Activated naive CD4-positive, alpha-beta T cell treated with anti-CD3 and anti-CD28 coated beads, Interleukin-2, amount 50 U/mL, for 24 hours (primary cell): ENCODE data around the gene GALNS.
A peak's percentile ranks its signal among the peaks of the same experiment; 100 is the strongest.
"Not testable (repeated sequence)": the region's sequence is repeated elsewhere in the genome, so short reads cannot be mapped to it uniquely, and the experiment has no call there.

Experiments used
- H3K27ac Mint-ChIP-seq: one replicate; pipeline ENCODE4 v1.8.0; 2021; ENCODE audit warnings: mild to moderate bottlenecking, mixed read lengths
- H3K27me3 Mint-ChIP-seq: one replicate; pipeline ENCODE4 v1.8.0; 2021; ENCODE audit warnings: mixed read lengths
- H3K36me3 Mint-ChIP-seq: one replicate; pipeline ENCODE4 v1.8.0; 2021; ENCODE audit warnings: mixed read lengths
- H3K4me1 Mint-ChIP-seq: one replicate; pipeline ENCODE4 v1.8.0; 2021; ENCODE audit warnings: mixed read lengths
- H3K4me3 Mint-ChIP-seq: one replicate; pipeline ENCODE4 v1.8.0; 2021; ENCODE audit warnings: mild to moderate bottlenecking, mixed read lengths
- H3K9me3 Mint-ChIP-seq: one replicate; pipeline ENCODE4 v1.8.0; 2021; ENCODE audit warnings: mixed read lengths

Gene GALNS

DNA sequence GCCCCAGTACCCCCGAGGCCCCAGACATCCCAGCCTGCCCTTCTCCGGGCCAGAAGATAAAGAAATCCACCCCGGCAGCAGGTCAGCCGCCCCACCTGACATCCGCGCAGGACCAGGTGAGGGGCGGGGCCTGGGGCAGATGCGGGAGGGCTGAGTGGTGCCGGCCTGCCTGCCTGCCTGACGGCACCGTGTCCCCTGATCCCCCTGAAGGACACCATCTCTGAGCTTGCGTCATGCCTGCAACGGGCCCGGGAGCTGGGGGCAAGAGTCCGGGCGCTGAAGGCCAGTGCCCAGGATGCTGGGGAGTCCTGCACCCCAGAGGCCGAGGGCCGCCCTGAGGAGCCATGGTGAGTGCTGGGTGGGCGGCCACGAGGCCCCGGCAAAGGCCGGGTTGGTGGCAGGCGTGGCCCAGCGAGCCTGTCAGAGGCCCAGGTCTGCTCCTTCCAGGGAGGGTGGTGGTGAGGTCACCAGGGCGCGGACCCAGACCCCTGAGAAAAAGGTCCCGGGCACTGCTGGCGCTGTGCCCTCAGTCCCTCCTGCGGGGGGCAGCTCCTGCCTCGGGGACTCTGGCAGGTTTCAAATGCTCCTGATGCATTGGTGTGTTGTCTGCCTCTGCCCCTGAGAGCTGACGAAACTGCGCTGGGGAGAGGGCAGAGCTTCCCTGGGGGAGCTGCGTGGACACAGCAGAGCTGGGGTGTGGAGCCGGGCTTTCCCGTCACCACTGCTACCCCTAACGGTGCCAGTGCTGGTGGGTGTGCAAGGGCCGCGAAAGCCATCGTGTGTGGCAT, 52.0 kb downstream of the GALNS start:
- H3K27me3 Mint-ChIP-seq, result no peaks in the 10 kb centered on the region
- H3K4me1 Mint-ChIP-seq, result peaks cover 26% of the 10 kb centered on the region
- H3K27ac Mint-ChIP-seq, result peak overlapping the region; percentile 30
- no peaks in the 10 kb centered on the region for H3K36me3 Mint-ChIP-seq
- H3K4me3 Mint-ChIP-seq, result peak overlapping the region; percentile 68
- H3K9me3 Mint-ChIP-seq, result no peaks in the 10 kb centered on the region

DNA sequence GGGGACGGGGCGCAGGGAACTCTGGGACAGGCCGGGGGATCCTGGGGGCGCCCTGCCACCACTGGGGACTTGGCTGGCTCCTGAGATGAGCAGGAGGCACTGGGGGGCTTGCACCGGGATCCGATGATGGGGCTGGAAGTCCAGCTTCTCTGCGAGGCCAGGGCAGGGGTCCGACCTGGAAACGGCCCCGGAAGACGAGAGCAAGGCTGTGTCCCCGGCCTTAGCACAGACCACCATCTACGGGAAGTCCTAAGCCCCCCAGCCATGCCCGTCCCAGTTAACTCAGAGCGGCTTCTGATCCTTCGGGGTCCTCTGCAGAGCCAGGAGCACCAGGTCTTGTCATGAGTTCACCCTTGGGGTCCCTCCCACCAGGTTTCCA, 52.6 kb downstream of the GALNS start:
- Mint-ChIP-seq H3K36me3 (no peaks in the 10 kb centered on the region), H3K27me3 (no peaks in the 10 kb centered on the region), H3K27ac (peak overlapping the region; percentile 30), H3K4me3 (peak overlapping the region; percentile 68), H3K4me1 (peaks cover 22% of the 10 kb centered on the region), H3K9me3 (no peaks in the 10 kb centered on the region)

- Mint-ChIP-seq H3K27me3 (no peaks in the 10 kb centered on the region), H3K27ac (peak within 1 kb of the TSS; percentile 92), H3K36me3 (no peaks in the 10 kb centered on the region), H3K9me3 (no peaks in the 10 kb centered on the region), H3K4me3 (peak within 1 kb of the TSS; percentile 87), H3K4me1 (peaks cover 19% of the 10 kb centered on the region)
Measured at GRCh38 chr16:88803264-88803987, 53.3 kb downstream of the GALNS start, which contains the start of gene CDT1. TSS of gene CDT1 (plus strand) at chr16:88803789. CDS start at chr16:88803832, 43 bp downstream.

DNA sequence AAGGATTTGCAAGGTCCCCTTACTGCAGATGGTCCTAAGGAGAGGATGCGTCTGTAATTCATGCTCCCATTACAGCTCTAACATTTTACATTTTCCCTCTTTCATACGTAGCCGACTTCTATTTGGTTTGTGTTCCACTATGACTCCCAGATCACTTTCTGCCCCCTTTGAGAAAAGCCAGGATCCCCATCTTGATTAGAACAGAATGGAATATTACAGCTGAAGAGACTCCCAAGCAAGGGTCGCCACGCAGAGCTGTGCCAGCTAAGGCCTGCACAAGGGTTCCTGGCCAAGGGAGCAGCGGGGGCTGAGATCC, 56.5 kb downstream of the GALNS start:
- Mint-ChIP-seq H3K36me3 (no peaks in the 10 kb centered on the region), H3K4me1 (peaks cover 22% of the 10 kb centered on the region), H3K27me3 (no peaks in the 10 kb centered on the region), H3K27ac (no peak overlapping the region), H3K4me3 (no peak overlapping the region), H3K9me3 (no peaks in the 10 kb centered on the region)

DNA sequence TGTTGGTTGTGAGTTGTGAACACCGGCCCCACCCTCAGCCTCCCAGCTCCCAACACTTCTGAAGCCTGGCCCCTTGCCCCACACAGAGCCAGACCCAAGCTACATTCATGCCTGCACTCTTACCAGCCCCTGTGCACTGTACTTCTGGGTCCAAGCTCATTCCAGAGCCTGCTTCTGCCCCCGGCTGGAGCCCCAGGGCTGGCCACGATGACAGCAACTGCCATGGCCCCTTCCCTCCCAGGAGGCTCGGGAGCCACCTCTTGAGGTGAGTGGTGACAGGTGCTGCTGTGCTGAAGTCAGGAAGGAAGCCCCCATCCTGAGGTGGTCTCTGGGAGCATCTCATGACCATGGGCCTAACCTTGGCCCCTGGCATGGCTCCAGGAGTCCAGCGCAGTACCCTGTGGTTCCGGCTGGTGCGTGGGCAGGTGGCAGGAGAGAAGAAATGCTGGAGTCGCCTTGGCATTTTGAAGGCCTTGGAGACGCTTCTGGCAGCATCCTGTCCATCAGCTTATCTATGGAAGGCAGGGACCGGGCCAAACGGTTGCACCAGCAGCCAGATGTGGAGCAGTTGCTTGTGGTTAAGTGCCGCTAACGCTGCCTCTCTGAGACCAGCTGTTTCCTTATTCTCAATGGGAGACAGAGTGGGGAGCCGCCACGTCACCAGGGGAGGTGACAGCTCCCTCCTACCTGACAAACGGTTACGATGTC, 57.0 kb downstream of the GALNS start:
- H3K27me3 Mint-ChIP-seq, result no peaks in the 10 kb centered on the region
- no peak overlapping the region for H3K4me3 Mint-ChIP-seq
- H3K4me1 Mint-ChIP-seq, result peaks cover 27% of the 10 kb centered on the region
- H3K9me3 Mint-ChIP-seq, result no peaks in the 10 kb centered on the region
- no peaks in the 10 kb centered on the region for H3K36me3 Mint-ChIP-seq
- no peak overlapping the region for H3K27ac Mint-ChIP-seq

- H3K27ac Mint-ChIP-seq, result peak overlapping the region; percentile 55
- no peak overlapping the region for H3K4me3 Mint-ChIP-seq
- no peaks in the 10 kb centered on the region for H3K9me3 Mint-ChIP-seq
- no peaks in the 10 kb centered on the region for H3K36me3 Mint-ChIP-seq
- H3K4me1 Mint-ChIP-seq, result peaks cover 30% of the 10 kb centered on the region
- no peaks in the 10 kb centered on the region for H3K27me3 Mint-ChIP-seq
Measured at GRCh38 chr16:88798772-88799455, 57.8 kb downstream of the GALNS start.

DNA sequence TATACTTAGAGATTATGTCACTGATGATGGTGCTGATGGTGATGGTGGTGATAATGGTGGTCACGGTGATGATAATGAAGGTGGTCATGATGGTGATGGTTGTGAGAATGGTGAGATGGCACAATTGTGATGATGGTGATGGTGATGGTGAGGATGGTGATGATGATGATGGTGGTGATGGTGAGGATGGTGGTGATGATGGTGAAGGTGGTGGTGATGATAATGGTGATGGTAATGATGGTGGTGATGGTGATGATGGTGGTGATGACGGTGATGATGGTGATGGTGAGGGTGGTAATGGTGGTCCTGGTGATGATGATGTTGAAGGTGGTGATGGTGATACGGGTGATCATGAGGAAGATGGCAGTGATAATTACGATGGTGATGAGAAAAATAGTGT, 58.7 kb downstream of the GALNS start:
- no peak overlapping the region for H3K27ac Mint-ChIP-seq
- H3K4me3 Mint-ChIP-seq, result no peak overlapping the region
- no peaks in the 10 kb centered on the region for H3K27me3 Mint-ChIP-seq
- no peaks in the 10 kb centered on the region for H3K36me3 Mint-ChIP-seq
- no peaks in the 10 kb centered on the region for H3K9me3 Mint-ChIP-seq
- H3K4me1 Mint-ChIP-seq, result peaks cover 32% of the 10 kb centered on the region

DNA sequence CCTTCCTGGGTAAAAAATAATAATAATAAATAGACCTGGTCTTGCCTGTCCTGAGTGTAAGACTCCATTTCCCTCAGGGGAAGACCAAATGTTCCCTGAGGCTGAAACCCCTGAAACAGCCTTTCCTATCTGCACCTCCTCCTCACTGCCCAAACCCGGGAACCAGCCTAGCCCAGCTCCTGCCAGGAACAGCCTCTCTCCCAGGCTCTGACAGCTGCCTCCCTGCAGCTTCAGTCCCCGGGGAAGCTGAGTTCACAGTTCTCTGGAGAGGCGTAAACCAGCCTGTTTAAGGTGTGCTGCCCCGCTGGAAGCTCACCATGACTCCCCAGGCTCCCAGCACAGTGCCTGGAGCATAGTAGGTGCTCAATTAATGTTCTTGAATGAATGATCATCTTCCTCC, 60.5 kb downstream of the GALNS start:
- H3K27me3 Mint-ChIP-seq, result no peaks in the 10 kb centered on the region
- no peaks in the 10 kb centered on the region for H3K36me3 Mint-ChIP-seq
- H3K9me3 Mint-ChIP-seq, result no peaks in the 10 kb centered on the region
- peaks cover 33% of the 10 kb centered on the region for H3K4me1 Mint-ChIP-seq
- H3K27ac Mint-ChIP-seq, result no peak overlapping the region
- no peak overlapping the region for H3K4me3 Mint-ChIP-seq

DNA sequence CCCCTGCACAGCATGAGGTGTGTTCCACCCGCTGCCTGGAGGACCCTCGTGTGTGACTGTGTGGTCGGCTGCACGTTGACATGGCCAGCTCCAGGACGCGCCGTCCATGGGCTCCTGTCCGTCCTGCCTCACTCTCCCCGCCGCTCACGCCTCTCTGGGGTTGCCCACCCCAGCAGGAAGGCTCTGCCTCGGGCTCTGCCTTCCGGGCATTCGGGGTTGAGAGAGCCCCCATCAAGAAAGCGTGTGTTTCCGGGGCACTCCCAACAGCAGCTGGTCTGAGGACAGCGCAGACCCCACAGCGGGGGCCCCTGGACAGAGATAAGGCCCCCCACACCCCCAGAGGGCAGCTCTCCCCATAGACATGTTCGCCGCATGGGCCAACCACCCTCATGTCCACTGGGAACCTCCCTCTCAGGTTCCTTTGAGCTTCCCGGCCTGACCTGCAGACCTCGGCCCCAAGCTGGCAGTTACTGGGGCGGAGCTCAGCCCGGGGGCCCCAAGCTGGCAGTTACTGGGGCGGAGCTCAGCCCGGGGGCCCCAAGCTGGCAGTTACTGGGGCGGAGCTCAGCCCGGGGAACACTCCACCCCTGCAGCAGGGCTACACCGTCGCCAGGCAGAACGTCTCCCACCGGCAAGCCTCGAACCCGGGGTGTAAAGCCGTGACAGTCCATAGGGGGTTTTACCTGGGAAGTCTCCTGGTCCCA, 63.3 kb downstream of the GALNS start:
- Mint-ChIP-seq H3K27me3 (no peaks in the 10 kb centered on the region), H3K4me3 (no peak overlapping the region), H3K36me3 (no peaks in the 10 kb centered on the region), H3K4me1 (peaks cover 36% of the 10 kb centered on the region), H3K27ac (no peak overlapping the region), H3K9me3 (no peaks in the 10 kb centered on the region)

- Mint-ChIP-seq H3K4me1 (peaks cover 36% of the 10 kb centered on the region), H3K36me3 (no peaks in the 10 kb centered on the region), H3K4me3 (peak overlapping the region; percentile 27), H3K27me3 (no peaks in the 10 kb centered on the region), H3K27ac (no peak overlapping the region), H3K9me3 (no peaks in the 10 kb centered on the region)
Measured at GRCh38 chr16:88792668-88793250, 64.0 kb downstream of the GALNS start.

- Mint-ChIP-seq H3K9me3 (no peaks in the 10 kb centered on the region), H3K4me1 (peaks cover 36% of the 10 kb centered on the region), H3K27me3 (no peaks in the 10 kb centered on the region), H3K4me3 (no peak overlapping the region), H3K27ac (no peak overlapping the region), H3K36me3 (no peaks in the 10 kb centered on the region)
Measured at GRCh38 chr16:88792078-88792550, 64.6 kb downstream of the GALNS start.

DNA sequence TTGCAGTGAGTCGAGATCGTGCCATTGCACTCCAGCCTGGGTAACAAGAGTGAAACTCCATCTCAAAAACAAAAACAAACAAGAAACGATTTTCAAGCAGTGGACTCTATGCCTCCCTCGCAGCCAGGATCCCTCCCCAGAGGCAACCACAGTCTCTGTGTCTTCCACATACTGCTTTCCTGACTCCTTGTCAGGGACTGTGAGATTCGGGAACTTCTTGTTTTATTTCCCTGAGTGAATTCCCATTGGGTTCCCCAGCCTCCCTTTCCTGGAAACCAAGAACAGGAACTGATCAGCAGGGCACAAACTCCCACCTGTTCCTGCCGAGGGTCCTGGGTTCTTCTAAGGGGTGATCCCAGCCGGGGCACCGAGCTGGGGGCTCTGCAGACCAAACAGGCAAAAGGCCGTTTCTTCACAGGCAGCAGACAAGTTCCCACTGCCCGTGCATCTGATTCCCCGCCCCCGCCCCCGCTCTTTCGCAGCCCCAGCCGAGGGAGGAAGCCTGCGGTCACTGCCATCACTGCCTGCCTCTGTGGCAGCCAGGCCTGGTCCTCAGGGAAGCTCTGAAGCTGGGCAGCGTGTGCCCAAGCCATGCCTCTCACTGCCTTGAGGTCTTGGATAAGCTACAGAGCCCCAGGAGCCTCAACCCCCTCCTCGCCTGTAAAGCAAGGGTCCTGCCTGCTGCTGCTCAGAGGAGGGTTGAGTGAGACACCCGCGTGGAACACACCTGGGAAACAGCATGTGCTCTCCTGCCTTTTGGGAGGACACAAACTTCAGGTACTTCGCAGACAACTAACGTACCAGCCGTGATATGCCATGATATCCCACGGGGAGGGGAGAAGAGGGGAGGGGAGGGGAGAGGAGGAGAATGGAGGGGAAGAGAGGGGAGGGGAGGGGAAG, 66.2 kb downstream of the GALNS start:
- Mint-ChIP-seq H3K4me1 (peaks cover 36% of the 10 kb centered on the region), H3K27ac (peak overlapping the region; percentile 82), H3K27me3 (no peaks in the 10 kb centered on the region), H3K36me3 (no peaks in the 10 kb centered on the region), H3K9me3 (no peaks in the 10 kb centered on the region), H3K4me3 (peak overlapping the region; percentile 59)

DNA sequence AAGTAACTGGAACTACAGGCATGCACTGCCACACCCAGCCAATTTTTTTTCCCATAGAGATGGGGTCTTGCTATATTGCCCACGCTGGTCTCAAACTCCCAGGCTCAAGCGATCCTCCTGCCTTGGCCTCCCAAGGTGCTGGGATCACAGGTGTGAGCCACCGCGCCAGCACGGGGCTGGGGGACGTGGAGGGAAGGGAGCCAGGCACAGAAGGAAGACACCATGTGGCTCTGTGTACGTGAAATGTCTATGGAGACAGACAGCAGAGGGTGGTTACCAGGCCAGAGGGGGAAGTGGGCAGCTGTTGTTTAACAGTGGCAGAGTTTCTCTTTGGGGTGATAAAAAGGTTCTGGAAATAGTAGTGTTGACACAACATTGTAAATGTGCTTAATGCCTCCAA, 67.2 kb downstream of the GALNS start:
- Mint-ChIP-seq H3K4me1 (peaks cover 27% of the 10 kb centered on the region), H3K9me3 (no peaks in the 10 kb centered on the region), H3K4me3 (no peak overlapping the region), H3K27ac (no peak overlapping the region), H3K36me3 (no peaks in the 10 kb centered on the region), H3K27me3 (no peaks in the 10 kb centered on the region)

DNA sequence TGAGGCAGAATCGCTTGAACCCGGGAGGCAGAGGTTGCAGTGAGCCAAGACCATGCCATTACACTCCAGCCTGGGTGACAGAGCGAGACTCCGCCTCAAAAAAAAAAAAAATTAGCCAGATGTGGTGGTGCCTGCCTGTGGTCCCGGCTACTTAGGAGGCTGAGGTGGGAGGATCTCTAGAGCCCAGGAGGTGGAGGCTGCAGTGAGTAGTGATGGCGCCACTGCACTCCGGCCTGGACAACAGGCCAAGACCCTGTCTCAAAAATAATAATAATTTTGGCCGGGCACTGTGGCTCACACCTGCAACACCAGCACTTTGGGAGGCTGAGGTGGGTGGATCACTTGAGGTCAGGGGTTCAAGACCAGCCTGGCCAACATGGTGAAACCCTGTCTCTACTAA, 68.0 kb downstream of the GALNS start:
- H3K9me3 Mint-ChIP-seq, H3K27me3 Mint-ChIP-seq, H3K4me3 Mint-ChIP-seq, H3K27ac Mint-ChIP-seq, H3K36me3 Mint-ChIP-seq: not testable (repeated sequence)
- peaks cover 26% of the 10 kb centered on the region for H3K4me1 Mint-ChIP-seq
